Urothelium cell line (cell line): ENCODE data around the gene ZNRF3.

Experiments
- DNase-seq: peaks from one replicate; pipeline ENCODE4 v3.0.0; 2011; ENCODE audit warnings: low spot score, mixed read lengths
- FAIRE-seq: peaks from 2 replicates; lab custom pipeline; 2011; peaks lifted over from hg19 to GRCh38; lab: Jason Lieb, UNC

ZNRF3 gene

DNA sequence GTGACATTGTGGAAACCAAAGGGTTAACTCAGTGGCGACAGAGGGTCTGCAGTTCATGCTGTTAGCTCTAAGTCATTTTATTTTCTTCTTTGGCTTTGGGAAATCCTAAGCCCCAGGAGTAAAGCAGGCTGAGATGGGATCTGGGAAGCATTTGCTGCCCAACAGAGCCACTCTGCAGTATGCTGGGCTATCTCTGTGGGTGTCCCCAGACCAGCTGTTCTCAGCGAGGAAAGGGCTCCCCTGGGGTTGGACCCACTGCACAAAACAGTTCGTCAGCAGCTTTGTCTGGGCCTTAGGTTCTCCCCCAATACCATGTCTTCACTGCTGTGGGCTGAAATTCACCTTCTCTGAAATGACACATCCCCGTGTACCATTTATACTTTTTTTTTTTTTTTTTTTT, 223.5 kb downstream of the ZNRF3 start:
- FAIRE-seq (no peak), DNase-seq (no peak)
